Gastroesophageal sphincter (tissue), 4 donors: ENCODE data around the gene ZNF546. TPM values are rescaled to one million over a fixed set of nuclear protein-coding genes. Genes with fewer than 3 reads are reported as not detected.
"Not testable (repeated sequence)": the region's sequence is repeated elsewhere in the genome, so short reads cannot be mapped to it uniquely, and the experiment has no call there.

Experiments
- ATAC-seq: fragments of 150-250 bp; one replicate; pipeline ENCODE4 v1.9.1; 2016; ENCODE audit warnings: mild to moderate bottlenecking, moderate library complexity
- H3K27ac ChIP-seq, 4 donors: fragments of 200-600 bp; sonication (generic) in 3 of 4; 1 replicate in 3 of 4; 2 replicates in 1 of 4; pipeline ENCODE4 v1.5.1; 2016 to 2019
- H3K27me3 ChIP-seq: fragments of 200-600 bp; sonication (generic); one replicate; pipeline ENCODE4 v1.5.1; 2019
- H3K36me3 ChIP-seq, 2 donors: fragments of 200-600 bp; sonication (generic); one replicate each; pipeline ENCODE4 v1.5.1; 2019; ENCODE audit warnings: control low read depth in 1 of 2
- H3K4me1 ChIP-seq, 3 donors: fragments of 200-600 bp; sonication (generic); 1 replicate in 2 of 3; 2 replicates in 1 of 3; pipeline ENCODE4 v1.5.1; 2016 to 2019; ENCODE audit warnings: control low read depth in 2 of 3
- H3K4me3 ChIP-seq, 2 donors: fragments of 200-600 bp; sonication (generic); one replicate each; pipeline ENCODE4 v1.5.1; 2019; ENCODE audit warnings: mild to moderate bottlenecking in 1 of 2, moderate library complexity in 1 of 2
- H3K9me3 ChIP-seq, 3 donors: fragments of 200-600 bp; sonication (generic); one replicate each; pipeline ENCODE4 v1.5.1; 2017 to 2019; ENCODE audit warnings: control low read depth in 2 of 3
- CTCF ChIP-seq, 4 experiments: fragments of 200-600 bp in 2 of 4; fragments of 450-650 bp in 2 of 4; sonication (generic) in 1 of 4; IDR thresholded peaks; one replicate each; pipeline ENCODE4 v1.5.1; 2017 to 2019; ENCODE audit warnings: antibody characterized with exemption in 4 of 4, mild to moderate bottlenecking in 2 of 4, moderate library complexity in 2 of 4
- EP300 ChIP-seq: sonication (generic); formaldehyde crosslinking; IDR thresholded peaks from one replicate; pipeline ENCODE4 v1.6.1; 2017; ENCODE audit warnings: antibody characterized with exemption, mild to moderate bottlenecking
- POLR2A ChIP-seq, 2 donors: fragments of 450-650 bp; IDR thresholded peaks; one replicate each; pipeline ENCODE4 v1.6.1; 2017; ENCODE audit warnings: antibody characterized with exemption in 2 of 2, mild to moderate bottlenecking in 2 of 2, moderate library complexity in 1 of 2
- POLR2AphosphoS5 ChIP-seq: sonication (generic); formaldehyde crosslinking; IDR thresholded peaks from one replicate; pipeline ENCODE4 v1.6.1; 2017; ENCODE audit warnings: antibody characterized with exemption
- WGBS, 2 donors: methylation state at CpG; one replicate each; pipeline ENCODE4 v1.1.5; 2018; ENCODE audit warnings: low coverage in 1 of 2; 5-methylcytosine and 5-hydroxymethylcytosine counted together
- total RNA-seq, 4 donors: library from RNA; depleted of rRNA; stranded (reverse); fragments of >200 nt; gene quantifications; one replicate each; pipeline ENCODE4 v1.1.0, GENCODE V29; 2016

Gene ZNF546
- total RNA-seq, 4 donors from 2014 or later, result 5.2 to 17.7 (median 7.5) TPM

- Histone ChIP-seq H3K4me1 (no peaks in the 10 kb centered on the region), H3K27ac (no peak overlapping the region), H3K36me3 (no peaks in the 10 kb centered on the region), H3K27me3 (no peaks in the 10 kb centered on the region), H3K9me3 (peaks cover 0 to 99% (median 6%) of the 10 kb centered on the region in 3 donors), H3K4me3 (no peak overlapping the region)
- WGBS, 2 donors, result 96 to 100% methylated on average over 4 of the region's 4 CpGs
- TF ChIP-seq POLR2AphosphoS5 (no peak), CTCF (IDR thresholded peaks at IDR 0.05) (no peak), POLR2A (IDR thresholded peaks at IDR 0.05) (no peak), EP300 (no peak)
- ATAC-seq, result no peak
Observed at GRCh38 chr19:40025938-40026596, 29.2 kb downstream of the ZNF546 start.

GRCh38 chr19:40026597-40026970 is 29.7 kb downstream of the ZNF546 start:
- H3K36me3 ChIP-seq, result no peaks in the 10 kb centered on the region
- peaks cover 0 to 99% (median 9%) of the 10 kb centered on the region in 3 donors for H3K9me3 ChIP-seq
- no peak for ATAC-seq
- H3K27me3 ChIP-seq, result no peaks in the 10 kb centered on the region
- H3K27ac ChIP-seq, result no peak overlapping the region
- no peak for TF ChIP-seq CTCF (IDR thresholded peaks at IDR 0.05)
- no peak for TF ChIP-seq POLR2A (IDR thresholded peaks at IDR 0.05)
- no peak for TF ChIP-seq EP300
- TF ChIP-seq POLR2AphosphoS5, result no peak
- no peaks in the 10 kb centered on the region for H3K4me1 ChIP-seq
- no peak overlapping the region for H3K4me3 ChIP-seq
- WGBS, 2 donors, result 96 to 100% methylated on average over 2 to 5 of the region's 5 CpGs

GRCh38 chr19:40033989-40034560 is 37.2 kb downstream of the ZNF546 start:
- H3K9me3 ChIP-seq, result peaks cover 6 to 90% (median 11%) of the 10 kb centered on the region in 3 donors
- H3K36me3 ChIP-seq, result peaks cover 0 to 41% of the 10 kb centered on the region in 2 donors
- H3K4me1 ChIP-seq, result no peaks in the 10 kb centered on the region
- no peak for ATAC-seq
- H3K27me3 ChIP-seq, result no peaks in the 10 kb centered on the region
- no peak for TF ChIP-seq POLR2A (IDR thresholded peaks at IDR 0.05)
- no peak for TF ChIP-seq CTCF (IDR thresholded peaks at IDR 0.05)
- no peak for TF ChIP-seq POLR2AphosphoS5
- TF ChIP-seq EP300, result no peak
- no peak overlapping the region for H3K4me3 ChIP-seq
- no peak overlapping the region for H3K27ac ChIP-seq
- 88 to 91% methylated on average over 1 to 2 of the region's 2 CpGs for WGBS, 2 donors

- no peak for TF ChIP-seq POLR2AphosphoS5
- TF ChIP-seq POLR2A (IDR thresholded peaks at IDR 0.05), result no peak
- TF ChIP-seq CTCF (IDR thresholded peaks at IDR 0.05), result no peak
- no peak for TF ChIP-seq EP300
- WGBS, 2 donors, result 96% methylated on average over 4 of the region's 4 CpGs
- H3K27ac ChIP-seq, result no peak overlapping the region
- no peaks in the 10 kb centered on the region for H3K4me1 ChIP-seq
- peaks cover 6 to 70% (median 11%) of the 10 kb centered on the region in 3 donors for H3K9me3 ChIP-seq
- no peak overlapping the region for H3K4me3 ChIP-seq
- peaks cover 0 to 41% of the 10 kb centered on the region in 2 donors for H3K36me3 ChIP-seq
- H3K27me3 ChIP-seq, result no peaks in the 10 kb centered on the region
- no peak for ATAC-seq
Observed at GRCh38 chr19:40035996-40036395, 39.1 kb downstream of the ZNF546 start.

- WGBS, 2 donors, result 100% methylated on average over 1 of the region's 3 CpGs; no CpG with 5 or more reads in 1 of the 2 donors
- Histone ChIP-seq H3K36me3 (peaks cover 0 to 37% of the 10 kb centered on the region in 2 donors), H3K9me3 (peaks cover 3 to 57% (median 4%) of the 10 kb centered on the region in 3 donors)
- ATAC-seq, H3K4me1 ChIP-seq, H3K4me3 ChIP-seq, H3K27ac ChIP-seq, H3K27me3 ChIP-seq: not testable (repeated sequence)
Observed at GRCh38 chr19:40038047-40038446, 41.2 kb downstream of the ZNF546 start.

- WGBS, 2 donors, result 100% methylated on average over 1 of the region's 1 CpG
- peaks cover 17 to 44% of the 10 kb centered on the region in 2 donors for H3K36me3 ChIP-seq
- H3K9me3 ChIP-seq, result peaks cover 0 to 57% (median 2%) of the 10 kb centered on the region in 3 donors
- not testable (repeated sequence) for ATAC-seq, H3K4me3 ChIP-seq, H3K4me1 ChIP-seq, H3K27ac ChIP-seq, H3K27me3 ChIP-seq
Observed at GRCh38 chr19:40041718-40042117, 44.9 kb downstream of the ZNF546 start.
